PC-3 (cell line): ENCODE results near the gene LIF. TPM values are rescaled to one million over a fixed set of nuclear protein-coding genes. Genes with fewer than 3 reads are reported as not detected.

Experiments used
- ATAC-seq: fragments of 200-7000 bp; cut with Tn5 transposase; 2 replicates; pipeline ENCODE4 v1.9.1; 2020; ENCODE audit warnings: mild to moderate bottlenecking, moderate library complexity
- BruUV-seq: library from RNA; stranded (reverse); fragments of 400-500 nt; replicated peaks from 2 replicates; lab custom pipeline; 2021; lab: Mats Ljungman, UMichigan
- CTCF ChIA-PET: fragments of 300-600 bp; sonication (Branson Sonifier 250); formaldehyde crosslinking; loops from one replicate; lab custom pipeline; 2022; ENCODE audit warnings: antibody characterized with exemption; lab: Charles Lee
- POLR2A ChIA-PET: fragments of 300-600 bp; sonication (Branson Sonifier 250); formaldehyde crosslinking; loops from one replicate; lab custom pipeline; 2022; ENCODE audit warnings: antibody characterized with exemption; ENCODE audit not compliant: unreplicated experiment; lab: Charles Lee
- DNase-seq: peaks from one replicate; pipeline ENCODE4 v3.0.0-alpha.2; 2015
- H2AFZ ChIP-seq: fragments of 300-600 bp; sonication (generic); 2 replicates; pipeline ENCODE4 v1.6.0; 2016; ENCODE audit warnings: antibody characterized with exemption, low read length
- H3F3A ChIP-seq: fragments of 300-600 bp; sonication (generic); one replicate; pipeline ENCODE4 v1.6.0; 2017; ENCODE audit warnings: antibody characterized with exemption, low read length, control low read depth, mild to moderate bottlenecking; ENCODE audit not compliant: unreplicated experiment
- H3K27ac ChIP-seq: fragments of 300-600 bp; sonication (generic); 2 replicates; pipeline ENCODE4 v1.5.1; 2016; ENCODE audit warnings: mild to moderate bottlenecking, low read length
- H3K27me3 ChIP-seq: fragments of 300-600 bp; sonication (generic); 2 replicates; pipeline ENCODE4 v1.6.1; 2016; ENCODE audit warnings: low read length, mixed read lengths
- H3K36me3 ChIP-seq: fragments of 300-600 bp; sonication (generic); 2 replicates; pipeline ENCODE4 v1.6.1; 2016; ENCODE audit warnings: low read depth, mixed run types, low read length, mixed read lengths
- H3K4me1 ChIP-seq: fragments of 300-600 bp; sonication (generic); 2 replicates; pipeline ENCODE4 v1.5.1; 2016; ENCODE audit warnings: low read length; ENCODE audit not compliant: insufficient read depth
- H3K4me2 ChIP-seq: fragments of 300-600 bp; sonication (generic); 2 replicates; pipeline ENCODE4 v1.6.0; 2016; ENCODE audit warnings: low read length
- H3K4me3 ChIP-seq: fragments of 300-600 bp; sonication (generic); 2 replicates; pipeline ENCODE4 v1.5.1; 2016; ENCODE audit warnings: mild to moderate bottlenecking, low read length, mixed read lengths
- H3K79me2 ChIP-seq: fragments of 300-600 bp; sonication (generic); 2 replicates; pipeline ENCODE4 v1.6.1; 2017; ENCODE audit warnings: low read length, mixed read lengths
- H3K9ac ChIP-seq: fragments of 300-600 bp; sonication (generic); 2 replicates; pipeline ENCODE4 v1.6.0; 2016; ENCODE audit warnings: mild to moderate bottlenecking, low read length
- H3K9me2 ChIP-seq: fragments of 300-600 bp; sonication (generic); replicated peaks from 2 replicates; pipeline ENCODE4 v1.6.1; 2016; ENCODE audit warnings: mixed run types, low read length, mixed read lengths
- H3K9me3 ChIP-seq: fragments of 300-600 bp; sonication (generic); 2 replicates; pipeline ENCODE4 v1.6.1; 2016; ENCODE audit warnings: low read length, mixed read lengths
- H4K20me1 ChIP-seq: fragments of 300-600 bp; sonication (generic); 2 replicates; pipeline ENCODE4 v1.6.1; 2016; ENCODE audit warnings: low read length, mixed read lengths
- EZH2 ChIP-seq: fragments of 300-600 bp; sonication (generic); IDR thresholded peaks from one replicate; pipeline ENCODE4 v1.6.1; 2017; ENCODE audit warnings: antibody characterized with exemption, mild to moderate bottlenecking, low read length; ENCODE audit not compliant: unreplicated experiment
- EZH2phosphoT487 ChIP-seq: fragments of 300-600 bp; sonication (generic); IDR thresholded peaks from 2 replicates; pipeline ENCODE4 v1.6.1; 2018; ENCODE audit warnings: mild to moderate bottlenecking, antibody characterized with exemption, low read length, borderline replicate concordance
- intact Hi-C: fragments of 100-400 bp; cut with micrococcal nuclease; formaldehyde crosslinking; loops from 2 replicates; pipeline ENCODE4 v1.9.0; 2023
- total RNA-seq: library from RNA; depleted of rRNA; stranded (reverse); fragments of >200 nt; gene quantifications from 2 replicates; pipeline ENCODE4 v1.2.3, GENCODE V29; 2014
- TF ChIP-seq, protein P1 (sequence below): fragments of 300-600 bp; sonication (generic); conservative IDR thresholded peaks from 2 replicates; pipeline ENCODE4 v1.5.1; 2017; ENCODE audit warnings: antibody characterized with exemption, low read depth, mild to moderate bottlenecking, low read length

Gene LIF
- total RNA-seq, 1 experiment from 2014 or later: 64.1 TPM

DNA sequence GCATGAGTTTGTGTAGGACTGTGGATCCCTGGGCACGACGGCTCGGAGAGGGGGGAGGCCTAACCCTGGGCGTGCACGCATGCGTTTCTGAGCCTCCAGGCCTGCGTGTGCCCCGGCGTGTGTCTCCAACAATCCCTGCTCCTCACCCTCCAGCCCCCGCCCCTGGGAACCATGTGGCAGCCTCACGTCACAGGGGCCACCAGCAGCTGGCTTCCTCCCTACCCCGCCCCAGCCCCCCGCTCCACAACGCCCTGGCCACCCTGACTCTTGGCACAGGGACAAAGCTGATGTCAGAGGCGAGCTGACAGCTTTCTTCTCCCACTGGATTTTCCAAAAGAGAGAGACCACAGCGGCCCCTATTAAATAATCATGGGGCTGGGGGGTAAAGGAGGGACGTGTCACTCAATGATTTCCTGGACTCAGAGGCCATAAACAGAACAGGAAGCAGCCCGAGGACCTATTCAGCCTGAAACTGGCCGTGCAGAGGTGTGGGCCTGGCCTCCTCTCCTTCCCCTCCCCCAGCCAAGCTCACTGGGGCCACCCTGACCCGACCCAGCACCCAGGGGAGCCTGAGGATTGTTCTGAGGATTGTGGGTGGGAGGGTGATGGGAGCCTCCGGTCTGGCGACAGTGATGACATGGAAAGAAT lies 6.8 kb upstream of the LIF start:
- H3F3A ChIP-seq: peaks cover 5% of the 10 kb centered on the region
- ATAC-seq: peak; percentile 2
- peak overlapping the region; percentile 75; the same call in 1 of the 2 replicates for H3K4me3 ChIP-seq
- ChIA-PET POLR2A (interaction anchor here (0.6 to 0.9 kb wide), 4 partner anchors 18 to 48 kb away, joined by 3 to 8 read pairs (median 4); no protein-coding TSS in a partner anchor), CTCF (no interaction called here)
- H3K9me2 ChIP-seq: no peaks in the 10 kb centered on the region
- peak overlapping the region; percentile 100 for H3K9ac ChIP-seq
- peak overlapping the region; percentile 99 for H3K27ac ChIP-seq
- no peaks in the 10 kb centered on the region for H3K27me3 ChIP-seq
- peaks cover 26% of the 10 kb centered on the region for H3K36me3 ChIP-seq
- H3K4me2 ChIP-seq: peak overlapping the region; percentile 98
- no peak overlapping the region for H2AFZ ChIP-seq
- H3K9me3 ChIP-seq: no peaks in the 10 kb centered on the region
- H3K4me1 ChIP-seq: peaks cover 86% of the 10 kb centered on the region
- no peak for TF ChIP-seq EZH2
- peak; percentile 87 for TF ChIP-seq EZH2phosphoT487
- intact Hi-C loops: loop anchor here (1.0 to 2.0 kb wide), 2 partner anchors 43 to 57 kb away; no protein-coding TSS in a partner anchor
- DNase-seq: peak; percentile 83
- no TSS peak for BruUV-seq
- H3K79me2 ChIP-seq: peaks cover 98% of the 10 kb centered on the region
- H4K20me1 ChIP-seq: no peaks in the 10 kb centered on the region

GRCh38 chr22:30252411-30253204 lies 6.0 kb upstream of the LIF start:
- DNase-seq: peak; percentile 86
- H3K4me3 ChIP-seq: 0 out of 2 replicates have a peak overlapping the region, but pooled peaks have one; percentile 7
- peaks cover 5% of the 10 kb centered on the region for H3F3A ChIP-seq
- peaks cover 98% of the 10 kb centered on the region for H3K79me2 ChIP-seq
- peak overlapping the region; percentile 99 for H3K27ac ChIP-seq
- ATAC-seq: peak; percentile 32
- TF ChIP-seq, protein P1, sequence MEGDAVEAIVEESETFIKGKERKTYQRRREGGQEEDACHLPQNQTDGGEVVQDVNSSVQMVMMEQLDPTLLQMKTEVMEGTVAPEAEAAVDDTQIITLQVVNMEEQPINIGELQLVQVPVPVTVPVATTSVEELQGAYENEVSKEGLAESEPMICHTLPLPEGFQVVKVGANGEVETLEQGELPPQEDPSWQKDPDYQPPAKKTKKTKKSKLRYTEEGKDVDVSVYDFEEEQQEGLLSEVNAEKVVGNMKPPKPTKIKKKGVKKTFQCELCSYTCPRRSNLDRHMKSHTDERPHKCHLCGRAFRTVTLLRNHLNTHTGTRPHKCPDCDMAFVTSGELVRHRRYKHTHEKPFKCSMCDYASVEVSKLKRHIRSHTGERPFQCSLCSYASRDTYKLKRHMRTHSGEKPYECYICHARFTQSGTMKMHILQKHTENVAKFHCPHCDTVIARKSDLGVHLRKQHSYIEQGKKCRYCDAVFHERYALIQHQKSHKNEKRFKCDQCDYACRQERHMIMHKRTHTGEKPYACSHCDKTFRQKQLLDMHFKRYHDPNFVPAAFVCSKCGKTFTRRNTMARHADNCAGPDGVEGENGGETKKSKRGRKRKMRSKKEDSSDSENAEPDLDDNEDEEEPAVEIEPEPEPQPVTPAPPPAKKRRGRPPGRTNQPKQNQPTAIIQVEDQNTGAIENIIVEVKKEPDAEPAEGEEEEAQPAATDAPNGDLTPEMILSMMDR: no peak
- no peak for TF ChIP-seq EZH2phosphoT487
- no peak for TF ChIP-seq EZH2
- no peaks in the 10 kb centered on the region for H4K20me1 ChIP-seq
- H3K36me3 ChIP-seq: peaks cover 26% of the 10 kb centered on the region
- peaks cover 85% of the 10 kb centered on the region for H3K4me1 ChIP-seq
- no peak overlapping the region for H2AFZ ChIP-seq
- peak overlapping the region; percentile 32 for H3K4me2 ChIP-seq
- H3K27me3 ChIP-seq: no peaks in the 10 kb centered on the region
- ChIA-PET POLR2A (interaction anchor here (0.6 to 0.9 kb wide), 4 partner anchors 35 to 71 kb away, joined by 3 to 11 read pairs (median 3); no protein-coding TSS in a partner anchor), CTCF (interaction anchor here (0.5 to 0.6 kb wide), 2 partner anchors 43 to 66 kb away, joined by 3 to 7 read pairs; no protein-coding TSS in a partner anchor)
- H3K9me2 ChIP-seq: no peaks in the 10 kb centered on the region
- H3K9ac ChIP-seq: peak overlapping the region; percentile 100
- BruUV-seq: TSS peak; percentile 47
- no peaks in the 10 kb centered on the region for H3K9me3 ChIP-seq
- intact Hi-C loops: loop anchor here (1.0 to 2.0 kb wide), 2 partner anchors 42 to 56 kb away; no protein-coding TSS in a partner anchor

DNA sequence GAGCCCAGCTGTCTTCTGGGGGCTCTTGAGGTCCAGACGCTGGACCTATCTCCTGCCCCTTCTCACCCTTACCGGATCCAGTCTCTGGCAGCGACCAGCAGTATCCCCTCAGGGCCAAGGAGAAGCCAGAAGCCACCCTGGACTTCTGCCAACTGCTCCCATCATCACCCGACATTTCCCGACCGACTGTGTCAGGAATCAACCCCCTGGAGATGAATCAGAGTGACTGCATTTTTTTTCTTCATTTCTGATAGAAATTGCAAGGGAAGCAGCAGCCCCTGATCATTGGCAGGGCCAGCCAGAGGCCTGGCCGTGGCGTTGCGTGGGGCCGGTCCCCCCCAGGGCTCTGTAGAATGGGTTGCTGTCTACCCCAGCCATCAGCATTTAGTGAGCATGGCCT lies 5.2 kb upstream of the LIF start:
- no peaks in the 10 kb centered on the region for H3K9me3 ChIP-seq
- CTCF ChIA-PET: interaction anchor here (0.5 to 0.6 kb wide), 2 partner anchors 42 to 65 kb away, joined by 3 to 7 read pairs; no protein-coding TSS in a partner anchor
- H3K4me3 ChIP-seq: no peak overlapping the region
- POLR2A ChIA-PET: interaction anchor here (0.6 kb wide), 2 partner anchors 41 to 70 kb away, joined by 3 to 11 read pairs; no protein-coding TSS in a partner anchor
- peaks cover 5% of the 10 kb centered on the region for H3F3A ChIP-seq
- H4K20me1 ChIP-seq: no peaks in the 10 kb centered on the region
- intact Hi-C loops: loop anchor here (2.0 kb wide), 1 partner anchor 41 kb away; no protein-coding TSS in a partner anchor
- peak overlapping the region; percentile 100 for H3K9ac ChIP-seq
- DNase-seq (peak; percentile 60), ATAC-seq (no peak)
- BruUV-seq: no TSS peak
- TF ChIP-seq, protein P1: no peak
- no peak for TF ChIP-seq EZH2phosphoT487
- TF ChIP-seq EZH2: no peak
- H3K4me1 ChIP-seq: peaks cover 85% of the 10 kb centered on the region
- H3K36me3 ChIP-seq: peaks cover 30% of the 10 kb centered on the region
- peak overlapping the region; percentile 99 for H3K27ac ChIP-seq
- H3K4me2 ChIP-seq: peak overlapping the region; percentile 32
- H2AFZ ChIP-seq: no peak overlapping the region
- H3K9me2 ChIP-seq: no peaks in the 10 kb centered on the region
- peaks cover 96% of the 10 kb centered on the region for H3K79me2 ChIP-seq
- H3K27me3 ChIP-seq: no peaks in the 10 kb centered on the region
